Lower leg skin (tissue), 3 donors: ENCODE measurements around the gene MPZL3.

Experiments
- CTCF ChIP-seq, 3 donors: fragments of 450-650 bp; IDR thresholded peaks; one replicate each; pipeline ENCODE4 v1.5.1; 2016; ENCODE audit warnings: antibody characterized with exemption in 3 of 3, mild to moderate bottlenecking in 3 of 3, moderate library complexity in 2 of 3
- POLR2A ChIP-seq, 2 donors: fragments of 450-650 bp; IDR thresholded peaks; one replicate each; pipeline ENCODE4 v1.6.1; 2016 to 2017; ENCODE audit warnings: antibody characterized with exemption in 2 of 2, mild to moderate bottlenecking in 1 of 2, moderate library complexity in 1 of 2

GRCh38 chr11:118264569-118265465, 12.7 kb upstream of the MPZL3 start:
- TF ChIP-seq CTCF (IDR thresholded peaks at IDR 0.05) (no peak), POLR2A (IDR thresholded peaks at IDR 0.05) (no peak)
